SK-N-SH (cell line): ENCODE results near the gene SKI.

ENCODE experiments used
- CHD2 ChIP-seq: fragments of 150-350 bp; IDR thresholded peaks from 2 replicates; pipeline ENCODE4 v1.6.1; 2018; ENCODE audit warnings: low read length; ENCODE audit not compliant: partially characterized antibody
- ELF1 ChIP-seq: IDR thresholded peaks from 2 replicates; pipeline ENCODE4 v1.4.0; 2012
- EP300 ChIP-seq, 2 experiments: IDR thresholded peaks; 2 replicates each; pipeline versions ENCODE4 v1.4.0 to v1.6.1; 2012; ENCODE audit warnings: borderline replicate concordance in 1 of 2, low read depth in 1 of 2, low read length in 1 of 2
- EZH2phosphoT487 ChIP-seq: fragments of 200-600 bp; sonication (generic); IDR thresholded peaks from 2 replicates; pipeline ENCODE4 v1.6.1; 2017; ENCODE audit warnings: low read depth, mixed run types, mild to moderate bottlenecking, antibody characterized with exemption, moderate library complexity, borderline replicate concordance
- FOSL2 ChIP-seq: IDR thresholded peaks from 2 replicates; pipeline ENCODE4 v1.4.0; 2012; ENCODE audit warnings: low read depth, mild to moderate bottlenecking, moderate library complexity, borderline replicate concordance
- GATA2 ChIP-seq: sonication (generic); formaldehyde crosslinking; IDR thresholded peaks from 2 replicates; pipeline ENCODE4 v1.5.0; 2020; ENCODE audit warnings: mild to moderate bottlenecking, missing genetic modification reagents
- RAD21 ChIP-seq: IDR thresholded peaks from 2 replicates; pipeline ENCODE4 v1.6.1; 2012; ENCODE audit warnings: mild to moderate bottlenecking, low read length
- RFX5 ChIP-seq: IDR thresholded peaks from 2 replicates; pipeline ENCODE4 v1.6.1; 2012; ENCODE audit warnings: mild to moderate bottlenecking, improper control_type of control experiment, low read length
- SIN3A ChIP-seq: IDR thresholded peaks from 2 replicates; pipeline ENCODE4 v1.6.1; 2012; ENCODE audit warnings: low read depth, mild to moderate bottlenecking, low read length, moderate library complexity, borderline replicate concordance
- TAF1 ChIP-seq: IDR thresholded peaks from 2 replicates; pipeline ENCODE4 v1.6.1; 2012; ENCODE audit warnings: low read depth, mild to moderate bottlenecking, low read length, moderate library complexity, borderline replicate concordance
- TF ChIP-seq, protein P1 (sequence below): fragments of 200-600 bp; sonication (generic); IDR thresholded peaks from 2 replicates; pipeline ENCODE4 v1.6.1; 2017; ENCODE audit warnings: antibody characterized with exemption, mild to moderate bottlenecking, moderate library complexity
- TF ChIP-seq, protein P2 (sequence below): IDR thresholded peaks from 2 replicates; pipeline ENCODE4 v1.6.1; 2012; ENCODE audit warnings: mild to moderate bottlenecking, low read depth, low read length, moderate library complexity
- TF ChIP-seq, protein P3 (sequence below): IDR thresholded peaks from 2 replicates; pipeline ENCODE4; 2012
- TF ChIP-seq, protein P4 (sequence below): IDR thresholded peaks from 2 replicates; pipeline ENCODE4 v1.4.0; 2012; ENCODE audit warnings: low read depth

DNA sequence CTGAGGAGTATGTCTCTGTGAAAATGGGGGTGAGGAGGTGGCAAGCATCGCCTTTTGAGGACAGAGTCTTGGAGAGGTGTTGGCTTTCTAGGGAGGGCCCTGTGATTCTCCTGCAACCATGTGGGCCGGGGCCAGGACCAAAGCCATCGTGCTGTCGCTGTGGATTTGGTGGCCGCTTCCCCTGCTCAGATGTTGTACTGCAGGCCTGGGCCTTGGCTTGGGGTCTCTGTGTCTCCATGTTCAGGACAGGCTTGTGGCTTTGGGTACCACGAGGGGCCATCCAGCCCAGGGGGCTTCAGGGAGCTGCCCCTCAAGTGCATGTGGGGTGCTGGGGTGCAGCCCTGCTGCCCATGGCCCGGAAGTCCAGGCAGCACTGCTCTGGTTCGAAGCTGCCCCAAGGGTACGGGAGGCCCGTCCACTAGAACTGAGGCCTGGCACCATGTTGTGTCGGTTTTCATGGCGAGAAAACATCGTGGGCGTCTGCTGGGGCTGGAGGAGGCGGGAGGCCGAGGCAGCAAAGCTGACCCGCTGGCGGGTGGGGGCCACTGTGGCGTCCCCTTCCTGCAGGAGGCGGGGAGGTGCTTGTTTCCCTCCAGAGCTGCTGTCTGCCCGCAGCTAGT lies 55.4 kb downstream of the SKI start:
- no peak for TF ChIP-seq RFX5
- TF ChIP-seq, protein P1, sequence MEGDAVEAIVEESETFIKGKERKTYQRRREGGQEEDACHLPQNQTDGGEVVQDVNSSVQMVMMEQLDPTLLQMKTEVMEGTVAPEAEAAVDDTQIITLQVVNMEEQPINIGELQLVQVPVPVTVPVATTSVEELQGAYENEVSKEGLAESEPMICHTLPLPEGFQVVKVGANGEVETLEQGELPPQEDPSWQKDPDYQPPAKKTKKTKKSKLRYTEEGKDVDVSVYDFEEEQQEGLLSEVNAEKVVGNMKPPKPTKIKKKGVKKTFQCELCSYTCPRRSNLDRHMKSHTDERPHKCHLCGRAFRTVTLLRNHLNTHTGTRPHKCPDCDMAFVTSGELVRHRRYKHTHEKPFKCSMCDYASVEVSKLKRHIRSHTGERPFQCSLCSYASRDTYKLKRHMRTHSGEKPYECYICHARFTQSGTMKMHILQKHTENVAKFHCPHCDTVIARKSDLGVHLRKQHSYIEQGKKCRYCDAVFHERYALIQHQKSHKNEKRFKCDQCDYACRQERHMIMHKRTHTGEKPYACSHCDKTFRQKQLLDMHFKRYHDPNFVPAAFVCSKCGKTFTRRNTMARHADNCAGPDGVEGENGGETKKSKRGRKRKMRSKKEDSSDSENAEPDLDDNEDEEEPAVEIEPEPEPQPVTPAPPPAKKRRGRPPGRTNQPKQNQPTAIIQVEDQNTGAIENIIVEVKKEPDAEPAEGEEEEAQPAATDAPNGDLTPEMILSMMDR, result no peak
- TF ChIP-seq FOSL2, result no peak
- TF ChIP-seq, protein P2, sequence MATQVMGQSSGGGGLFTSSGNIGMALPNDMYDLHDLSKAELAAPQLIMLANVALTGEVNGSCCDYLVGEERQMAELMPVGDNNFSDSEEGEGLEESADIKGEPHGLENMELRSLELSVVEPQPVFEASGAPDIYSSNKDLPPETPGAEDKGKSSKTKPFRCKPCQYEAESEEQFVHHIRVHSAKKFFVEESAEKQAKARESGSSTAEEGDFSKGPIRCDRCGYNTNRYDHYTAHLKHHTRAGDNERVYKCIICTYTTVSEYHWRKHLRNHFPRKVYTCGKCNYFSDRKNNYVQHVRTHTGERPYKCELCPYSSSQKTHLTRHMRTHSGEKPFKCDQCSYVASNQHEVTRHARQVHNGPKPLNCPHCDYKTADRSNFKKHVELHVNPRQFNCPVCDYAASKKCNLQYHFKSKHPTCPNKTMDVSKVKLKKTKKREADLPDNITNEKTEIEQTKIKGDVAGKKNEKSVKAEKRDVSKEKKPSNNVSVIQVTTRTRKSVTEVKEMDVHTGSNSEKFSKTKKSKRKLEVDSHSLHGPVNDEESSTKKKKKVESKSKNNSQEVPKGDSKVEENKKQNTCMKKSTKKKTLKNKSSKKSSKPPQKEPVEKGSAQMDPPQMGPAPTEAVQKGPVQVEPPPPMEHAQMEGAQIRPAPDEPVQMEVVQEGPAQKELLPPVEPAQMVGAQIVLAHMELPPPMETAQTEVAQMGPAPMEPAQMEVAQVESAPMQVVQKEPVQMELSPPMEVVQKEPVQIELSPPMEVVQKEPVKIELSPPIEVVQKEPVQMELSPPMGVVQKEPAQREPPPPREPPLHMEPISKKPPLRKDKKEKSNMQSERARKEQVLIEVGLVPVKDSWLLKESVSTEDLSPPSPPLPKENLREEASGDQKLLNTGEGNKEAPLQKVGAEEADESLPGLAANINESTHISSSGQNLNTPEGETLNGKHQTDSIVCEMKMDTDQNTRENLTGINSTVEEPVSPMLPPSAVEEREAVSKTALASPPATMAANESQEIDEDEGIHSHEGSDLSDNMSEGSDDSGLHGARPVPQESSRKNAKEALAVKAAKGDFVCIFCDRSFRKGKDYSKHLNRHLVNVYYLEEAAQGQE, result no peak
- TF ChIP-seq GATA2 (CRISPR knock-in tag), result no peak
- no peak for TF ChIP-seq CHD2
- TF ChIP-seq, protein P3, sequence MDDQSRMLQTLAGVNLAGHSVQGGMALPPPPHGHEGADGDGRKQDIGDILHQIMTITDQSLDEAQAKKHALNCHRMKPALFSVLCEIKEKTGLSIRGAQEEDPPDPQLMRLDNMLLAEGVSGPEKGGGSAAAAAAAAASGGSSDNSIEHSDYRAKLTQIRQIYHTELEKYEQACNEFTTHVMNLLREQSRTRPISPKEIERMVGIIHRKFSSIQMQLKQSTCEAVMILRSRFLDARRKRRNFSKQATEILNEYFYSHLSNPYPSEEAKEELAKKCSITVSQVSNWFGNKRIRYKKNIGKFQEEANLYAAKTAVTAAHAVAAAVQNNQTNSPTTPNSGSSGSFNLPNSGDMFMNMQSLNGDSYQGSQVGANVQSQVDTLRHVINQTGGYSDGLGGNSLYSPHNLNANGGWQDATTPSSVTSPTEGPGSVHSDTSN, result no peak
- TF ChIP-seq EZH2phosphoT487, result no peak
- TF ChIP-seq, protein P4, sequence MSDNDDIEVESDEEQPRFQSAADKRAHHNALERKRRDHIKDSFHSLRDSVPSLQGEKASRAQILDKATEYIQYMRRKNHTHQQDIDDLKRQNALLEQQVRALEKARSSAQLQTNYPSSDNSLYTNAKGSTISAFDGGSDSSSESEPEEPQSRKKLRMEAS, result no peak
- no peak for TF ChIP-seq TAF1
- no peak for TF ChIP-seq EP300 (IDR thresholded peaks at IDR 0.05; ENCODE audit: borderline replicate concordance in 1 of 2, low read depth in 1 of 2, low read length in 1 of 2)
- TF ChIP-seq RAD21, result no peak
- no peak for TF ChIP-seq ELF1
- TF ChIP-seq SIN3A, result no peak
